NCI-H2171 (cell line): ENCODE results near the gene KCTD6.

Experiments
- DNase-seq: peaks from one replicate; lab custom pipeline; 2025; lab: John Stamatoyannopoulos, UW

Gene KCTD6

GRCh38 chr3:58491506-58492402, at the start of gene KCTD6:
KCTD6 (plus strand) TSS chr3:58492096; CDS start chr3:58498756, 6,660 bp downstream.
- DNase-seq = peak; percentile 67

- DNase-seq = no peak
These were observed 39.7 kb upstream of the KCTD6 start for GRCh38 chr3:58452176-58452575.

GRCh38 chr3:58459160-58459559, 32.7 kb upstream of the KCTD6 start:
- no peak for DNase-seq

- DNase-seq = no peak
These were observed 29.1 kb upstream of the KCTD6 start for GRCh38 chr3:58462829-58463180.

GRCh38 chr3:58463181-58463941, 28.5 kb upstream of the KCTD6 start:
- peak; percentile 54 for DNase-seq

GRCh38 chr3:58463942-58464271, 28.0 kb upstream of the KCTD6 start:
- no peak for DNase-seq

- no peak for DNase-seq
These were observed 27.0 kb upstream of the KCTD6 start for GRCh38 chr3:58464866-58465265.

- DNase-seq = no peak
These were observed 24.9 kb upstream of the KCTD6 start for GRCh38 chr3:58466899-58467563.

- DNase-seq = no peak
These were observed 22.8 kb upstream of the KCTD6 start for GRCh38 chr3:58469096-58469495.

- DNase-seq = no peak
These were observed 21.4 kb upstream of the KCTD6 start for GRCh38 chr3:58470363-58471024.

- DNase-seq = peak; percentile 49
These were observed 20.6 kb upstream of the KCTD6 start for GRCh38 chr3:58471025-58471887.

- no peak for DNase-seq
These were observed 18.6 kb upstream of the KCTD6 start for GRCh38 chr3:58473275-58473674.

- no peak for DNase-seq
These were observed 17.5 kb upstream of the KCTD6 start for GRCh38 chr3:58474348-58474911.

- DNase-seq = no peak
These were observed 16.8 kb upstream of the KCTD6 start for GRCh38 chr3:58474967-58475578.

GRCh38 chr3:58478781-58479180, 13.1 kb upstream of the KCTD6 start:
- DNase-seq = no peak

GRCh38 chr3:58480309-58480708, 11.6 kb upstream of the KCTD6 start:
- no peak for DNase-seq

GRCh38 chr3:58482917-58483636, 8.8 kb upstream of the KCTD6 start:
- DNase-seq = no peak

GRCh38 chr3:58484045-58484721, 7.7 kb upstream of the KCTD6 start:
- no peak for DNase-seq

GRCh38 chr3:58484722-58485069, 7.2 kb upstream of the KCTD6 start:
- DNase-seq = no peak
